Measurements from ENCODE around the gene MAML3. TPM values are rescaled to one million over a fixed set of nuclear protein-coding genes. Genes with fewer than 3 reads are reported as not detected.

Gene MAML3
- total RNA-seq, 4 donors from 2014 or later, result 16.1 to 40.0 (median 18.1) TPM

GRCh38 chr4:140188975-140189374 is 35.0 kb upstream of the MAML3 start:
- intact Hi-C loops (cut with DNase I; ENCODE audit: low total_unique reads), result no loop called here
- H3K9me3 ChIP-seq, result no peaks in the 10 kb centered on the region
- H3K27me3 ChIP-seq, result no peaks in the 10 kb centered on the region
- no peaks in the 10 kb centered on the region for H3K36me3 ChIP-seq
- TF ChIP-seq CTCF (IDR thresholded peaks at IDR 0.05) (no peak), POLR2A (IDR thresholded peaks at IDR 0.05) (no peak), POLR2AphosphoS5 (IDR thresholded peaks at IDR 0.05) (no peak), EP300 (IDR thresholded peaks at IDR 0.05; ENCODE audit: low read depth) (no peak)
- peaks cover 0 to 31% (median 8%) of the 10 kb centered on the region in 4 donors for H3K4me1 ChIP-seq
- no peak overlapping the region for H3K4me3 ChIP-seq
- no peak for DNase-seq
- no peak overlapping the region for H3K27ac ChIP-seq
- in situ Hi-C loops (cut with MboI; ENCODE audit: low pct_ligation_motif_present in 1 of 4, low pct_unique_long_range_greater_than_20kb in 1 of 4, low sequenced_read_pairs in 3 of 4), result no loop called here
- WGBS, 2 donors (ENCODE audit: low coverage in 1 of 2), result 80% methylated on average over 2 of the region's 2 CpGs; no CpG with 5 or more reads in 1 of the 2 donors

GRCh38 chr4:140187316-140187695 is 33.3 kb upstream of the MAML3 start:
- in situ Hi-C loops (cut with MboI; ENCODE audit: low pct_ligation_motif_present in 1 of 4, low pct_unique_long_range_greater_than_20kb in 1 of 4, low sequenced_read_pairs in 3 of 4), result no loop called here

GRCh38 chr4:140186651-140187315 is 32.8 kb upstream of the MAML3 start:
- in situ Hi-C loops (cut with MboI; ENCODE audit: low pct_ligation_motif_present in 1 of 4, low pct_unique_long_range_greater_than_20kb in 1 of 4, low sequenced_read_pairs in 3 of 4), result no loop called here

More at GRCh38 chr4:140187316-140187695, 33.3 kb upstream of the MAML3 start:
- Histone ChIP-seq H3K9me3 (no peaks in the 10 kb centered on the region), H3K4me1 (peaks cover 0 to 31% (median 8%) of the 10 kb centered on the region in 4 donors), H3K36me3 (no peaks in the 10 kb centered on the region), H3K27ac (peak overlapping the region; percentile 45 to 66 (median 56)), H3K27me3 (no peaks in the 10 kb centered on the region), H3K4me3 (no peak overlapping the region)
- WGBS, 2 donors (ENCODE audit: low coverage in 1 of 2), result 80% methylated on average over 1 of the region's 1 CpG; no CpG with 5 or more reads in 1 of the 2 donors
- intact Hi-C loops (cut with DNase I; ENCODE audit: low total_unique reads), result no loop called here
- TF ChIP-seq CTCF (IDR thresholded peaks at IDR 0.05) (no peak), EP300 (IDR thresholded peaks at IDR 0.05; ENCODE audit: low read depth) (no peak), POLR2AphosphoS5 (IDR thresholded peaks at IDR 0.05) (no peak), POLR2A (IDR thresholded peaks at IDR 0.05) (no peak)
- DNase-seq, result no peak

GRCh38 chr4:140186082-140186438 is 32.1 kb upstream of the MAML3 start:
- no peak for TF ChIP-seq CTCF (IDR thresholded peaks at IDR 0.05)
- TF ChIP-seq POLR2A (IDR thresholded peaks at IDR 0.05), result no peak
- TF ChIP-seq POLR2AphosphoS5 (IDR thresholded peaks at IDR 0.05), result no peak
- no peak for TF ChIP-seq EP300 (IDR thresholded peaks at IDR 0.05; ENCODE audit: low read depth)
- Histone ChIP-seq H3K27me3 (no peaks in the 10 kb centered on the region), H3K9me3 (no peaks in the 10 kb centered on the region), H3K36me3 (no peaks in the 10 kb centered on the region), H3K27ac (peak overlapping the region in 3 of 4 donors; percentile 49 to 66 (median 63)), H3K4me1 (peaks cover 0 to 33% (median 9%) of the 10 kb centered on the region in 4 donors), H3K4me3 (no peak overlapping the region)
- intact Hi-C loops (cut with DNase I; ENCODE audit: low total_unique reads), result no loop called here
- 83 to 95% methylated on average over 4 to 8 of the region's 8 CpGs for WGBS, 2 donors (ENCODE audit: low coverage in 1 of 2)
- in situ Hi-C loops (cut with MboI; ENCODE audit: low pct_ligation_motif_present in 1 of 4, low pct_unique_long_range_greater_than_20kb in 1 of 4, low sequenced_read_pairs in 3 of 4), result no loop called here
- DNase-seq, result no peak

More at GRCh38 chr4:140186651-140187315, 32.8 kb upstream of the MAML3 start:
- TF ChIP-seq POLR2AphosphoS5 (IDR thresholded peaks at IDR 0.05) (peak; percentile 24 to 72 (median 67)), POLR2A (IDR thresholded peaks at IDR 0.05) (no peak)
- peak overlapping the region; percentile 45 to 66 (median 56) for H3K27ac ChIP-seq
- H3K4me3 ChIP-seq, result no peak overlapping the region
- peaks cover 0 to 31% (median 8%) of the 10 kb centered on the region in 4 donors for H3K4me1 ChIP-seq
- no peaks in the 10 kb centered on the region for H3K9me3 ChIP-seq
- intact Hi-C loops (cut with DNase I; ENCODE audit: low total_unique reads), result no loop called here
- 63 to 78% methylated on average over 4 to 9 of the region's 9 CpGs for WGBS, 2 donors (ENCODE audit: low coverage in 1 of 2)
- H3K27me3 ChIP-seq, result no peaks in the 10 kb centered on the region
- no peaks in the 10 kb centered on the region for H3K36me3 ChIP-seq
- peak; percentile 72 for DNase-seq

All from transverse colon (tissue), 4 donors.